Cardiac muscle cell (in vitro differentiated cells and primary cell): ENCODE data around the gene KREMEN1. TPM values are rescaled to one million over a fixed set of nuclear protein-coding genes. Genes with fewer than 3 reads are reported as not detected.
A peak's percentile ranks its signal among the peaks of the same experiment; 100 is the strongest.

Source experiments
- DNase-seq, 2 donors: peaks; one replicate each; pipeline versions ENCODE4 v3.0.0 to v3.0.0-alpha.2; 2010 to 2017; ENCODE audit warnings: low read depth in 1 of 2, low spot score in 1 of 2
- H3K27ac ChIP-seq: fragments of 200-600 bp; sonication (generic); 2 replicates; pipeline ENCODE4 v1.5.1; 2016
- H3K27me3 ChIP-seq: fragments of 200-600 bp; sonication (generic); 2 replicates; pipeline ENCODE4 v1.6.0; 2016; ENCODE audit warnings: control low read depth
- H3K36me3 ChIP-seq: fragments of 200-600 bp; sonication (generic); 2 replicates; pipeline ENCODE4 v1.5.1; 2016; ENCODE audit warnings: control low read depth
- H3K4me1 ChIP-seq: fragments of 200-600 bp; sonication (generic); 2 replicates; pipeline ENCODE4 v1.8.1; 2017; ENCODE audit warnings: low read depth, mild to moderate bottlenecking, mixed run types
- H3K4me3 ChIP-seq: fragments of 200-600 bp; sonication (generic); 2 replicates; pipeline ENCODE4 v1.5.1; 2016; ENCODE audit warnings: mild to moderate bottlenecking
- H3K9me3 ChIP-seq: fragments of 200-600 bp; sonication (generic); 2 replicates; pipeline ENCODE4 v1.5.1; 2017; ENCODE audit warnings: low read depth, mild to moderate bottlenecking, control low read depth
- polyA plus RNA-seq: library from polyadenylated mRNA; unstranded; fragments of >200 nt; fragmentation: Nextera tagmentation; extraction: Ambion mirVana; gene quantifications from 2 replicates; pipeline ENCODE4 v1.2.1, GENCODE V29; 2016
- total RNA-seq: library from RNA; depleted of rRNA; stranded (reverse); fragments of >200 nt; gene quantifications from 2 replicates; pipeline ENCODE4 v1.2.3, GENCODE V29; 2016
- TF ChIP-seq, protein P1 (sequence below): IDR thresholded peaks from 2 replicates; pipeline ENCODE4 v1.5.1; 2012; ENCODE audit warnings: low read depth, mild to moderate bottlenecking, low read length

KREMEN1 gene
- total and polyA plus RNA-seq, 2 experiments from 2014 or later: 18.0 to 20.3 TPM

- no peaks in the 10 kb centered on the region for H3K36me3 ChIP-seq
- no peaks in the 10 kb centered on the region for H3K9me3 ChIP-seq
- H3K27ac ChIP-seq: no peak overlapping the region
- H3K27me3 ChIP-seq: no peaks in the 10 kb centered on the region
- peaks cover 22% of the 10 kb centered on the region for H3K4me1 ChIP-seq
- DNase-seq: no peak
- TF ChIP-seq, protein P1, sequence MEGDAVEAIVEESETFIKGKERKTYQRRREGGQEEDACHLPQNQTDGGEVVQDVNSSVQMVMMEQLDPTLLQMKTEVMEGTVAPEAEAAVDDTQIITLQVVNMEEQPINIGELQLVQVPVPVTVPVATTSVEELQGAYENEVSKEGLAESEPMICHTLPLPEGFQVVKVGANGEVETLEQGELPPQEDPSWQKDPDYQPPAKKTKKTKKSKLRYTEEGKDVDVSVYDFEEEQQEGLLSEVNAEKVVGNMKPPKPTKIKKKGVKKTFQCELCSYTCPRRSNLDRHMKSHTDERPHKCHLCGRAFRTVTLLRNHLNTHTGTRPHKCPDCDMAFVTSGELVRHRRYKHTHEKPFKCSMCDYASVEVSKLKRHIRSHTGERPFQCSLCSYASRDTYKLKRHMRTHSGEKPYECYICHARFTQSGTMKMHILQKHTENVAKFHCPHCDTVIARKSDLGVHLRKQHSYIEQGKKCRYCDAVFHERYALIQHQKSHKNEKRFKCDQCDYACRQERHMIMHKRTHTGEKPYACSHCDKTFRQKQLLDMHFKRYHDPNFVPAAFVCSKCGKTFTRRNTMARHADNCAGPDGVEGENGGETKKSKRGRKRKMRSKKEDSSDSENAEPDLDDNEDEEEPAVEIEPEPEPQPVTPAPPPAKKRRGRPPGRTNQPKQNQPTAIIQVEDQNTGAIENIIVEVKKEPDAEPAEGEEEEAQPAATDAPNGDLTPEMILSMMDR: no peak
- no peak overlapping the region for H3K4me3 ChIP-seq
Measured at GRCh38 chr22:29126670-29127395, 54.0 kb downstream of the KREMEN1 start.

DNA sequence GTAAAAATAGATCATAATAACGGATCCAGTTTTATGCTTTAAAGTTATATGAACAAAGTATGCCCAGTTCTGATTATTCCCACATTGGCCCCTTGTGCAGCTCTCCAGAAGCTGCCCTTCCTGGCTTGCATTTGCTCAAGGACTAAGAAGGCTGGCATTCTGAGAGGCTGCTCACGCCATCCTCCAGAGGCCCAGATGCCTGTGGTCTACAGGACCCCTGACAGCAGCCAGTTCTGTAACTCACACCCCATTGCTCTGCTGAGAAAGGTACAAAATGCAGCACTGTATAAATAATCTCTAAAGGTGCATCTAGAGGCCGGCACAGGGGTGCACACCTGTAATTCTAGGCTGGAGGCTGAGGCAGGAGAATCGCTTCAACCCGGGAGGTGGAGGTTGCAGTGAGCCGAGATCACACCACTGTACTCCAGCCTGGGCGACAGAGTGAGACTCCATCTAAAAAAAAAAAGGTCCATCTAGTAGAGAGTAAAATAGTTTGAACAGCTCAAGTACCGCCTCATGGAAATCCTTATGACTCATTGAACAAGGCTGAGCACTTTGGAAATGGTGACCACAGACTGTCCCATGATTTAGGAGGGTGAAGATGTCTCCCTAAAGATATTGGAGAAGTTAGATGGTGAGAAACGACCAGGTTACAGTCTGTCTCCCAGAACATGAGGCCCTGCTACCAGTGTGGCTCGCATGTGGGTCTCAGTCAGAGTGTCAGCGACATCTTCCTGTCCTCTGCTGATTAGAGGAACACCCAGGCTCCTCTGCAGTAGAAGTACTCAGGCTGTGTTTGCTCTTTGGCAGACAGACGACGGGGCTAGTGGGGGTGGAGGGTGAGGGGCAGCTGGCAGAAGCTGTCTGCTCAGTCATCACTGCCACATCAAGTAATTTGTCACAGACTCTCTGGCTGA, 56.3 kb downstream of the KREMEN1 start:
- H3K27ac ChIP-seq: peak overlapping the region; percentile 81
- TF ChIP-seq, protein P1: no peak
- H3K36me3 ChIP-seq: no peaks in the 10 kb centered on the region
- H3K27me3 ChIP-seq: no peaks in the 10 kb centered on the region
- H3K4me1 ChIP-seq: peaks cover 22% of the 10 kb centered on the region
- no peaks in the 10 kb centered on the region for H3K9me3 ChIP-seq
- no peak overlapping the region for H3K4me3 ChIP-seq
- DNase-seq: peak in 1 of 2 donors; percentile 58

DNA sequence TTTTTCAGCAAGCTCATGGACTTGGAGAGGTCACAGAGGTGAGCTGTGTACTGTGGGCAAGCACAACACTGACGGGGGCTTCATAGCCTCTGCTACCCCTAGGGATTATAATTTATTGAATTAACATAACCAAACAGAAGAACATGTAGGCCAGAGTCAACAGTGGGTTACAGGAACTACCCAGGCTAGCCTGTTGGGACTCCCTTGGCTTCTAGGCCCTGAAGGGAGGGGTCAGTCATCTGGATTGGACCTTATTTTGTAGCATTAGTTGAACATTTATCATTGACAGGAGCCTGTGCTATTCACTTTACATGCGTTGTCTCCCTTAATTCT, 56.9 kb downstream of the KREMEN1 start:
- H3K4me1 ChIP-seq: peaks cover 22% of the 10 kb centered on the region
- no peaks in the 10 kb centered on the region for H3K27me3 ChIP-seq
- TF ChIP-seq, protein P1: no peak
- no peaks in the 10 kb centered on the region for H3K9me3 ChIP-seq
- peak overlapping the region; percentile 81 for H3K27ac ChIP-seq
- DNase-seq: no peak
- no peak overlapping the region for H3K4me3 ChIP-seq
- no peaks in the 10 kb centered on the region for H3K36me3 ChIP-seq

DNA sequence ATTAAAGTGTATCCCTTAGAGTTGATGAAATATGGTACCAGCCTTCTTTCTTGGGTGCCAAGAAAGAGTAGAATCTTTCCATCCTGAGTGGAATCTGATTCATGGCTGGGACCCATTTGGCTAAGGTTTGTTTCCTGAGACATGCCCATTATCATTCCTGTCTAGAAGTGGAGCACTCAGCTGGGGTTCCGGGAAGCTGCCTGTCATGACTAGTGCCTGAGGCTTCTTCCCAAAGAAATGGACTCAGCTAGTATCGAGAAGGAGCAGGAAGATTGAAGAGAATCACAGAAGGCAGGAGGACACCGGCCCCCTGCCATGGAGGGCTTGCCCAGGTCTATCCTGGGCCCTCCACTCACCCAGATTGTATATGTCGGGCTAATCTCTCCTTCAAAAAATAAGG, 57.6 kb downstream of the KREMEN1 start:
- no peaks in the 10 kb centered on the region for H3K27me3 ChIP-seq
- TF ChIP-seq, protein P1: no peak
- DNase-seq: no peak

GRCh38 chr22:29133603-29134133, 60.8 kb downstream of the KREMEN1 start:
- TF ChIP-seq, protein P1: no peak
- Histone ChIP-seq H3K27me3 (no peaks in the 10 kb centered on the region), H3K36me3 (no peaks in the 10 kb centered on the region), H3K4me1 (peaks cover 24% of the 10 kb centered on the region), H3K27ac (no peak overlapping the region), H3K4me3 (no peak overlapping the region), H3K9me3 (no peaks in the 10 kb centered on the region)
- no peak for DNase-seq

More for the DNA sequence above, 57.6 kb downstream of the KREMEN1 start:
- Histone ChIP-seq H3K4me3 (no peak overlapping the region), H3K4me1 (peaks cover 29% of the 10 kb centered on the region), H3K27ac (peak overlapping the region; percentile 13), H3K9me3 (no peaks in the 10 kb centered on the region), H3K36me3 (no peaks in the 10 kb centered on the region)
